ENCODE results near the gene IL18.

DNA sequence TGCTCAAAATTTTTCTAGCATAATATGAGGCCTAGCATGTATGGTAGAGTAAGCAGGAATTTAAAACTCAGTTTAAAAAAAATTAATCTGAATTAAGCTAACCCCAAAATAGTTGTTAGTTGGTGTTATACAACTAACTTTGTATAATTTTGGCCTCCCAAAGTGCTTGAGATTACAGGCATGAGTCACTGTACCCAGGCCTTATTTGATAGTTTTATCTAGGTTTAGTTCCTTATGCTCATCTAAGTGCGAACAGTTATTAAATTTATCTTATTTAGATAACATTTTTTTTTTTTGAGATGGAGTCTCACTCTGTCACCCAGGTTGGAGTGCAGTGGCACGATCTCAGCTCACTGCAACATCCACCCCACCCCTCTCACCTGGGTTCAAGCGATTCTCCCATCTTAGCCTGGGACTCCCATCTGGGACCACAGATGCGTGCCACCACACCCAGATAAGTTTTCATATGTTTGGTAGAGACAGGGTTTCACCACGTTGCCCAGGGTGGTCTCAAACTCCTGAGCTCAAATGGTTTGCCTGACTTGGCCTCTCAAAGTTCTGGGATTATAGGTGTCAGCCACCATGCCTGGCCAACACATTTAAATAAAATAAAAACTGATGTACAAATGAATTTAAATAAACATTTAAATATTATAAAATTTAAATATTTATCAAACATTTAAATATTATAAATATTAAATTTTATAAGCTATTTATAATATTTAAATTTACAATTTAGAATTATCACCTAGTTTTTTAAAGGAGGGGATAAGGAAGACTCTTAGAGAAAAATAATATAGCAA is 7.5 kb downstream of the IL18 start:
- TF ChIP-seq, protein P1, sequence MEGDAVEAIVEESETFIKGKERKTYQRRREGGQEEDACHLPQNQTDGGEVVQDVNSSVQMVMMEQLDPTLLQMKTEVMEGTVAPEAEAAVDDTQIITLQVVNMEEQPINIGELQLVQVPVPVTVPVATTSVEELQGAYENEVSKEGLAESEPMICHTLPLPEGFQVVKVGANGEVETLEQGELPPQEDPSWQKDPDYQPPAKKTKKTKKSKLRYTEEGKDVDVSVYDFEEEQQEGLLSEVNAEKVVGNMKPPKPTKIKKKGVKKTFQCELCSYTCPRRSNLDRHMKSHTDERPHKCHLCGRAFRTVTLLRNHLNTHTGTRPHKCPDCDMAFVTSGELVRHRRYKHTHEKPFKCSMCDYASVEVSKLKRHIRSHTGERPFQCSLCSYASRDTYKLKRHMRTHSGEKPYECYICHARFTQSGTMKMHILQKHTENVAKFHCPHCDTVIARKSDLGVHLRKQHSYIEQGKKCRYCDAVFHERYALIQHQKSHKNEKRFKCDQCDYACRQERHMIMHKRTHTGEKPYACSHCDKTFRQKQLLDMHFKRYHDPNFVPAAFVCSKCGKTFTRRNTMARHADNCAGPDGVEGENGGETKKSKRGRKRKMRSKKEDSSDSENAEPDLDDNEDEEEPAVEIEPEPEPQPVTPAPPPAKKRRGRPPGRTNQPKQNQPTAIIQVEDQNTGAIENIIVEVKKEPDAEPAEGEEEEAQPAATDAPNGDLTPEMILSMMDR (IDR thresholded peaks at IDR 0.05) = no peak
- no peak for TF ChIP-seq POLR2A (IDR thresholded peaks at IDR 0.05)

Measured in Peyer's patch (tissue), 4 donors.